ENCODE results near the gene RNU1-3. TPM values are rescaled to one million over a fixed set of nuclear protein-coding genes. Genes with fewer than 3 reads are reported as not detected.
"Not testable (repeated sequence)": the region's sequence is repeated elsewhere in the genome, so short reads cannot be mapped to it uniquely, and the experiment has no call there.

RNU1-3 gene
- total and polyA plus RNA-seq, 2 experiments from 2014 or later, result not detected

DNA sequence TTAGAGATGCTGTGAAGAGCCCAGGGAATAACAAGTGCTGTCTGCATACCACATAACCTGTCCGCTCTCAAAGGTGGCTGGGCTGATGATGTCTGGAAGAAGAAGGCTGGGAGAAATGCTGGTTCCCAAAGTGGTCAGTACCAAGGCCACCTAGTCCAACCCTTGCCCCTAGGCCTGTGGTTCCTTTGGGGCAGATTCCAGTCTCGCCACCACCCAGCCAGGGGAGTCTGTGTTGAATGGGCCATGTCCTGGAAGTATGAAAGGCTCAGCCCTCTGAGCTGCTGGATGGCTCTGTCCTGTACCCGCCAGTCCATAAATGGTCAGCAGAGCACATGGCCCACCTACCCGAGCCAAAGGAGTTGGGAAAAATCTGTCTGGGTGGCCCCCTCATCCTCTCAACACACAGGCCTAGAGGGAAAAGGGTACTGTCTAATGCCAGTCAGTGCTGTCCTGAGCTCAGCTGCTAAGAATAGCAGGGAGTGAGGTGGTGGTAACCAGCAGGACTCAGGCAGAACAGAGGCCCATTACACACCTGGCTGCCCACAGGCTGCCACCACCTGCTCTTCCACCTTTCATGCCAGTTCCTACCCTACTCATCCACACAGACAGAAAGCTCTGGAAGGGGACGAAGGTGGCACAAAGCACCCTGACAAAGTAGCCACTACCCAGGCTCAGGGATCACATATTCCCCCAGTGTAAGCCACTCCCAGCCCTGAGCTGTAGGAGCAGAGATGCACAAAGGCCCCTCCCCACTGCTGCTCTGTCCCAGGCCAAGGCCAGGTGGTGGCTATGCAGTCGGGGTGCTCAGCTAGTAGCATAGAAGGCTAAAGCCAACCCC is 28.6 kb downstream of the RNU1-3 start:
- H3K4me2 ChIP-seq (ENCODE audit: unreplicated experiment); H2AFZ ChIP-seq; H3F3A ChIP-seq (ENCODE audit: insufficient read depth); H3K36me3 ChIP-seq (ENCODE audit: low read depth); H3K9ac ChIP-seq; H3K27me3 ChIP-seq (replicated peaks; ENCODE audit: insufficient read depth); H4K20me1 ChIP-seq (ENCODE audit: insufficient read depth); DNase-seq; H3K9me2 ChIP-seq (ENCODE audit: insufficient read depth); in situ Hi-C loops (cut with MboI); H3K4me3 ChIP-seq; H3K27ac ChIP-seq; H3K4me1 ChIP-seq (ENCODE audit: insufficient read depth); H3K9me3 ChIP-seq (ENCODE audit: low read depth): not testable (repeated sequence)
- H3K79me2 ChIP-seq (ENCODE audit: insufficient read depth), result peaks cover 61% of the 10 kb centered on the region
- WGBS, 2 experiments (ENCODE audit: low coverage in 1 of 2, low lambda C conversion rate in 2 of 2, missing lambda C conversion rate in 2 of 2), result 84 to 88% methylated on average over 6 of the region's 6 CpGs

GRCh38 chr1:16636551-16637195 is 30.1 kb downstream of the RNU1-3 start:
- 90 to 92% methylated on average over 10 of the region's 10 CpGs for WGBS, 2 experiments (ENCODE audit: low coverage in 1 of 2, low lambda C conversion rate in 2 of 2, missing lambda C conversion rate in 2 of 2)
- H2AFZ ChIP-seq; H3K36me3 ChIP-seq (ENCODE audit: low read depth); H3K9ac ChIP-seq; H4K20me1 ChIP-seq (ENCODE audit: insufficient read depth); in situ Hi-C loops (cut with MboI); H3K4me2 ChIP-seq (ENCODE audit: unreplicated experiment); H3K9me3 ChIP-seq (ENCODE audit: low read depth); H3K27ac ChIP-seq; H3K4me1 ChIP-seq (ENCODE audit: insufficient read depth); H3K4me3 ChIP-seq; H3K9me2 ChIP-seq (ENCODE audit: insufficient read depth); DNase-seq; H3F3A ChIP-seq (ENCODE audit: insufficient read depth); H3K27me3 ChIP-seq (replicated peaks; ENCODE audit: insufficient read depth): not testable (repeated sequence)
- H3K79me2 ChIP-seq (ENCODE audit: insufficient read depth), result peaks cover 49% of the 10 kb centered on the region

DNA sequence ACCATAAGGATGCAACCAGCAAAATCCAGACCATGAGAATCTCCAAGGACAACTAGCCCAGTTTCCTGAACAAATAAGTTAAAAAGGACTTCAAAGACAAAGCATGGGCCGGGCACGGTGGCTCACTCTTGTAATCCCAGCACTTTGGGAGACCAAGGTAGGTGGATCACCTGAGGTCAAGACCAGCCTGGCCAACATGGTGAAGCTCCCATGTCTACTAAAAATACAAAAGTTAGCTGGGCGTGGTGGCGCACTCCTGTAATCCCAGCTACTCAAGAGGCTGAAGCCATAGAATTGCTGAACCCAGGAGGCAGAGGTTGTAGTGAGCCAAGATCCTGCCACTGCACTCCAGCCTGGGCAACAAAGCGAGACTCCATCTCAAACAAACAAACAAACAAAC is 30.8 kb downstream of the RNU1-3 start:
- H3K9me3 ChIP-seq (ENCODE audit: low read depth); H3K9ac ChIP-seq; H3K27me3 ChIP-seq (replicated peaks; ENCODE audit: insufficient read depth); H3F3A ChIP-seq (ENCODE audit: insufficient read depth); H2AFZ ChIP-seq; H3K4me3 ChIP-seq; H3K27ac ChIP-seq; DNase-seq; in situ Hi-C loops (cut with MboI); H3K9me2 ChIP-seq (ENCODE audit: insufficient read depth); H3K4me1 ChIP-seq (ENCODE audit: insufficient read depth); H3K36me3 ChIP-seq (ENCODE audit: low read depth); H4K20me1 ChIP-seq (ENCODE audit: insufficient read depth); H3K4me2 ChIP-seq (ENCODE audit: unreplicated experiment): not testable (repeated sequence)
- WGBS, 2 experiments (ENCODE audit: low coverage in 1 of 2, low lambda C conversion rate in 2 of 2, missing lambda C conversion rate in 2 of 2), result 93 to 97% methylated on average over 5 of the region's 5 CpGs
- H3K79me2 ChIP-seq (ENCODE audit: insufficient read depth), result peaks cover 42% of the 10 kb centered on the region

DNA sequence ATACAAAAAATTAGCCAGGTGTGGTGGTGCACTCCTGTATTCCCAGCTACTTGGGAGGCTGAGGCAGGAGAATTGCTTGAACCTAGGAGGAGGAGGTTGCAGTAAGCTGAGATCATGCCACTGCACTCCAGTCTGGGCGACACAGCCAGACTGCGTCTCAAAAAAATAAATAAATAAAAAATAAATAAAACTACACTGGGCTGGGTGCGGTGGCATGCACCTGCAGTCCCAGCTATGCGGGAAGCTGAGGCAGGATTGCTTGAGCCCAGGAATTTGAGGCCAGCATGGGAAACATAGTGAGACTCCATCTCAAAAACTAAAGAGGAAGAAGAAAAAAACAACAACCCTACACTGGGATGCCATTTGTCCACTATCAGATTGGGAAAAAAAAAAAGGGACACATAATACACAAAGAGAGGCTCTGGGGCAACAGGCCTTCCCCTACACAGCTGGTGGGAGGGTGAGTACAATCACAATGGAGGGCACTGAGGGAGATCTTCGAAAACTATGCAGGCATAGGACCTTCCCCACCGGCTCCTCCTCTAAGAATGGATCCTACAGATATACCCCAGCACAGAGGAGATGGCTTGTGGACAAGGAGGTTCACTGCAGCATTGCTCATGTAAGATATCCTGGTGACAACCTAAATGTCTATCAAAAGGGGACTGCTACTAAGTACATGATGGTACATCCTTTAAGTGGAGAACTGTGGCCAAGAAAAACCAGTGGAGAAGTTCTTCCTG is 33.0 kb downstream of the RNU1-3 start:
- peaks cover 21% of the 10 kb centered on the region for H3K79me2 ChIP-seq (ENCODE audit: insufficient read depth)
- H3F3A ChIP-seq (ENCODE audit: insufficient read depth); H4K20me1 ChIP-seq (ENCODE audit: insufficient read depth); H2AFZ ChIP-seq; DNase-seq; in situ Hi-C loops (cut with MboI); H3K4me2 ChIP-seq (ENCODE audit: unreplicated experiment); H3K4me1 ChIP-seq (ENCODE audit: insufficient read depth); H3K4me3 ChIP-seq; H3K36me3 ChIP-seq (ENCODE audit: low read depth); H3K27me3 ChIP-seq (replicated peaks; ENCODE audit: insufficient read depth); H3K9me3 ChIP-seq (ENCODE audit: low read depth); H3K9ac ChIP-seq; H3K27ac ChIP-seq; H3K9me2 ChIP-seq (ENCODE audit: insufficient read depth): not testable (repeated sequence)
- 94% methylated on average over 6 of the region's 6 CpGs for WGBS, 2 experiments (ENCODE audit: low coverage in 1 of 2, low lambda C conversion rate in 2 of 2, missing lambda C conversion rate in 2 of 2)

DNA sequence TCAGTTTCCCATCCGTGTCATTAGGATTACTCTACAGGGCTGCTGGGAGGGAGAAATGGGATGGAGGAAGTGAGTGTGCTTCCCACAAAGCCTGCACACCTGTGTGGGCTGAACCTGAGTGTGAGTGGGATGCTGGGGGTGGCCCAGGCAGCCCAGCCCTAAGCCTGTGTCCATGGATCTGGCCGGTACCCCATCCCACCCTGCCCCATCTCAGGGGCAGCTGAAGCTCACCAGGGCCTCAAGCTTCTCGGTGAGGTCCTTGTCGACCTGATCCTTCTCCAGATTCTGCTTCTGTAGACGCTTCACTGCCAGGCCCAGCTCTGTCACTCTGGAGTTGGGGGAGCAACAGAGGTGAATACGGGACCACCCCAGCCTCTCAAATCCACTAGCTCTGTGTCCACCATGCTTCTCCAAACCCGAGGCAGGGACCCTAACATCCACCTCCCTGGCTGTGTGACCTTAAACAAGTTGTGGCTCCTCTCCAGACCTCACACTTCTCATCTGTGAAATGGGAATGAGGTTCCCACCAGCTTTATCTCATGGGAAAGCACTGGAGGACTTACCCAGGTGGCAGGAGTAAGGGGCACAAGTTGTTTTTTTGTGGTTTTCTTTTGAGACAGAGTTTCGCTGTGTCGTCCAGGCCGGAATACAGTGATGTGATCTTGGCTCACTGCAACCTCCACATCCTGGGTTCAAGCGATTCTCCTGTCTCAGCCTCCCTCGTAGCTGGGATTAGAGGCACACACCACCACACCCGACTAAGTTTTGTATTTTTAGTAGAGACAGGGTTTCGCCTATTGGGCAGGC is 34.5 kb downstream of the RNU1-3 start:
- H3K79me2 ChIP-seq (ENCODE audit: insufficient read depth), result peaks cover 20% of the 10 kb centered on the region
- H3F3A ChIP-seq (ENCODE audit: insufficient read depth); H4K20me1 ChIP-seq (ENCODE audit: insufficient read depth); in situ Hi-C loops (cut with MboI); DNase-seq; H3K27me3 ChIP-seq (replicated peaks; ENCODE audit: insufficient read depth); H3K9me2 ChIP-seq (ENCODE audit: insufficient read depth); H3K4me2 ChIP-seq (ENCODE audit: unreplicated experiment); H3K9ac ChIP-seq; H3K36me3 ChIP-seq (ENCODE audit: low read depth); H3K9me3 ChIP-seq (ENCODE audit: low read depth); H3K4me1 ChIP-seq (ENCODE audit: insufficient read depth); H2AFZ ChIP-seq; H3K4me3 ChIP-seq; H3K27ac ChIP-seq: not testable (repeated sequence)
- WGBS, 2 experiments (ENCODE audit: low coverage in 1 of 2, low lambda C conversion rate in 2 of 2, missing lambda C conversion rate in 2 of 2), result 89 to 92% methylated on average over 14 of the region's 14 CpGs
